HepG2 (cell line): ENCODE measurements around the gene GUSB. TPM values are rescaled to one million over a fixed set of nuclear protein-coding genes. Genes with fewer than 3 reads are reported as not detected.

Source experiments
- CCAR2 ChIP-seq: fragments of 200-400 bp; formaldehyde crosslinking; optimal IDR thresholded peaks from 2 replicates; pipeline ENCODE3; 2018; ENCODE audit warnings: low read depth, mild to moderate bottlenecking, low read length, moderate library complexity
- DMAP1 ChIP-seq: IDR thresholded peaks from 2 replicates; pipeline ENCODE4 v1.6.1; 2016
- FOSL1 ChIP-seq: sonication (generic); formaldehyde crosslinking; IDR thresholded peaks from 2 replicates; pipeline ENCODE4 v1.9.0; 2021; ENCODE audit warnings: missing genetic modification reagents, borderline replicate concordance
- MED13 ChIP-seq: sonication (generic); formaldehyde crosslinking; IDR thresholded peaks from 2 replicates; pipeline ENCODE4 v1.5.0; 2020; ENCODE audit warnings: missing genetic modification reagents
- PAF1 ChIP-seq: IDR thresholded peaks from 2 replicates; pipeline ENCODE4 v1.6.1; 2016; ENCODE audit warnings: missing genetic modification reagents, missing compliant biosample characterization
- RARG ChIP-seq: sonication (generic); formaldehyde crosslinking; IDR thresholded peaks from 2 replicates; pipeline ENCODE4 v1.4.0; 2020; ENCODE audit warnings: low read depth, mild to moderate bottlenecking, missing genetic modification reagents
- ZBTB38 ChIP-seq: sonication (generic); formaldehyde crosslinking; IDR thresholded peaks from 2 replicates; pipeline ENCODE4 v1.5.1; 2020; ENCODE audit warnings: mild to moderate bottlenecking, missing genetic modification reagents
- ZBTB7A ChIP-seq: sonication (generic); formaldehyde crosslinking; IDR thresholded peaks from 2 replicates; pipeline ENCODE4 v1.8.0; 2022; ENCODE audit warnings: mild to moderate bottlenecking, missing genetic modification reagents
- ZFP36L1 ChIP-seq: sonication (generic); formaldehyde crosslinking; IDR thresholded peaks from 2 replicates; pipeline ENCODE4 v1.8.0; 2022; ENCODE audit warnings: mild to moderate bottlenecking, missing genetic modification reagents, moderate library complexity
- ZFP62 ChIP-seq: sonication (generic); formaldehyde crosslinking; IDR thresholded peaks from 2 replicates; pipeline ENCODE4 v1.4.0; 2020; ENCODE audit warnings: missing genetic modification reagents
- ZNF333 ChIP-seq: sonication (generic); formaldehyde crosslinking; IDR thresholded peaks from 2 replicates; pipeline ENCODE4 v1.4.0; 2020; ENCODE audit warnings: mild to moderate bottlenecking, missing genetic modification reagents, borderline replicate concordance
- ZNF615 ChIP-seq: sonication (generic); formaldehyde crosslinking; IDR thresholded peaks from 2 replicates; pipeline ENCODE4 v1.5.0; 2020; ENCODE audit warnings: mild to moderate bottlenecking, missing genetic modification reagents, borderline replicate concordance
- polyA plus RNA-seq, 8 experiments: library from polyadenylated mRNA; depleted of rRNA in 3 of 8; stranded (reverse) in 7 of 8; unstranded in 1 of 8; fragments of >200 nt; fragmentation: Illumina TruSeq in 4 of 8; extraction: Trizol in 4 of 8; gene quantifications; 2 replicates each; pipeline versions ENCODE4 v1.2.1 to v1.2.3, GENCODE V29; 2011 to 2016; ENCODE audit warnings: low read depth in 4 of 8, missing spikeins in 1 of 8, mixed read lengths in 1 of 8; ENCODE audit not compliant: insufficient read depth in 1 of 8
- total RNA-seq, 5 experiments: library from RNA; depleted of rRNA; stranded (reverse); fragments of >200 nt; fragmentation: Illumina TruSeq; extraction: Trizol; gene quantifications; 2 replicates each; pipeline ENCODE4 v1.2.3, GENCODE V29; 2016; ENCODE audit warnings: low read depth in 1 of 5
- TF ChIP-seq, protein P1 (sequence below): sonication (generic); formaldehyde crosslinking; IDR thresholded peaks from 2 replicates; pipeline ENCODE4 v1.5.1; 2020; ENCODE audit warnings: missing genetic modification reagents, mild to moderate bottlenecking, borderline replicate concordance
- TF ChIP-seq, protein P2 (sequence below): sonication (generic); formaldehyde crosslinking; IDR thresholded peaks from 2 replicates; pipeline ENCODE4 v1.4.0; 2020; ENCODE audit warnings: mild to moderate bottlenecking, missing genetic modification reagents
- TF ChIP-seq, protein P3 (sequence below): sonication (generic); formaldehyde crosslinking; IDR thresholded peaks from 2 replicates; pipeline ENCODE4 v1.4.0; 2020; ENCODE audit warnings: mild to moderate bottlenecking, missing genetic modification reagents

GUSB gene
- total and polyA plus RNA-seq, 2 of the 13 experiments (the other 11 are each of a cell fraction or from before 2014, with no cell fraction given): 18.8 to 60.0 TPM

DNA sequence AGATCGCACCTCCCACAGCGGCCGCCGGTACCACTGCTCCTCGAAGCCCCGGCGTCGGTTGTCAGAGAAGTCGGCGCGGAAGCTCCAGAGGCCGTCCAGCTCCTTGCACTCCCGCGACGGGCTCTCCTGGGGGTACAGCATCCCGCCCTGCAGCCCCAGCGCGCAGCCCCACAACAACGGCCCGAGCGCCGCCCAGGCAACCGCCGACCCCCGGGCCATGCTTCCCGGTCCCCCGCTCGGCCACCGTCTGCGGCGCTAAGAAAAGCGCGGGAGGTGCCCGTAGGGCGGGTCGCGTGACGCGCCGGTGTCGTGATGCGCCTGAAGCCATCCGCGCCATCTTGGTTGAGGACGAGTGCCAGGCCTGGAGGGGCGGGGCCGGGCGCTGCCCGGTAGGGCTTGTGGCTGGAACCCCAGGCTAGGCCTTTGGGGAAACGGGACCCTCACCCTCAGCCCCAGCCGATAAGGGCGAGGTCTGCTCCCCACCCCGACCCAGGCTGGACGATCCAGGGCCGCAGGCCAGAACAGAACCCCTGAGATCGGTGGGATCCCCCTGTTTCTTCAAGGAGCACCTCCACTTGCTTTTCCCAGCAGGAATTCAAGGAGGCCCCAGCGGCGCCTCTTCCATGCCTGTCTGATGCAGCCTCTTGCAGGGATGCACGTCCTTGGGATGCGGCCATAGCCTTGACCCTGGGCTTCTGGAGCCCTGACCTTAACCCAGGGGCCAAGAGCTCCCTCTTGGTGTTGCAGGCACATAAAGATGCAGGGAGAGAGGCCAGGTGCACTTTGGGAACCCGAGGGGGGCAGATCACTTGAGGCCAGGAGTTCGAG, at the start of gene GUSB (continued):
- TF ChIP-seq, protein P1, sequence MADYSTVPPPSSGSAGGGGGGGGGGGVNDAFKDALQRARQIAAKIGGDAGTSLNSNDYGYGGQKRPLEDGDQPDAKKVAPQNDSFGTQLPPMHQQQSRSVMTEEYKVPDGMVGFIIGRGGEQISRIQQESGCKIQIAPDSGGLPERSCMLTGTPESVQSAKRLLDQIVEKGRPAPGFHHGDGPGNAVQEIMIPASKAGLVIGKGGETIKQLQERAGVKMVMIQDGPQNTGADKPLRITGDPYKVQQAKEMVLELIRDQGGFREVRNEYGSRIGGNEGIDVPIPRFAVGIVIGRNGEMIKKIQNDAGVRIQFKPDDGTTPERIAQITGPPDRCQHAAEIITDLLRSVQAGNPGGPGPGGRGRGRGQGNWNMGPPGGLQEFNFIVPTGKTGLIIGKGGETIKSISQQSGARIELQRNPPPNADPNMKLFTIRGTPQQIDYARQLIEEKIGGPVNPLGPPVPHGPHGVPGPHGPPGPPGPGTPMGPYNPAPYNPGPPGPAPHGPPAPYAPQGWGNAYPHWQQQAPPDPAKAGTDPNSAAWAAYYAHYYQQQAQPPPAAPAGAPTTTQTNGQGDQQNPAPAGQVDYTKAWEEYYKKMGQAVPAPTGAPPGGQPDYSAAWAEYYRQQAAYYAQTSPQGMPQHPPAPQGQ (CRISPR knock-in tag): no peak; the same call in 1 of the 2 replicates
- TF ChIP-seq PAF1 (CRISPR knock-in tag): no peak
- no peak for TF ChIP-seq ZFP36L1 (CRISPR knock-in tag)
- TF ChIP-seq ZFP62 (CRISPR knock-in tag): 0 out of 2 replicates have a peak, but pooled peaks have one; percentile 75
- TF ChIP-seq RARG (CRISPR knock-in tag): no peak
- TF ChIP-seq ZNF333 (CRISPR knock-in tag): peak; percentile 52; the same call in 1 of the 2 replicates
- TF ChIP-seq, protein P2, sequence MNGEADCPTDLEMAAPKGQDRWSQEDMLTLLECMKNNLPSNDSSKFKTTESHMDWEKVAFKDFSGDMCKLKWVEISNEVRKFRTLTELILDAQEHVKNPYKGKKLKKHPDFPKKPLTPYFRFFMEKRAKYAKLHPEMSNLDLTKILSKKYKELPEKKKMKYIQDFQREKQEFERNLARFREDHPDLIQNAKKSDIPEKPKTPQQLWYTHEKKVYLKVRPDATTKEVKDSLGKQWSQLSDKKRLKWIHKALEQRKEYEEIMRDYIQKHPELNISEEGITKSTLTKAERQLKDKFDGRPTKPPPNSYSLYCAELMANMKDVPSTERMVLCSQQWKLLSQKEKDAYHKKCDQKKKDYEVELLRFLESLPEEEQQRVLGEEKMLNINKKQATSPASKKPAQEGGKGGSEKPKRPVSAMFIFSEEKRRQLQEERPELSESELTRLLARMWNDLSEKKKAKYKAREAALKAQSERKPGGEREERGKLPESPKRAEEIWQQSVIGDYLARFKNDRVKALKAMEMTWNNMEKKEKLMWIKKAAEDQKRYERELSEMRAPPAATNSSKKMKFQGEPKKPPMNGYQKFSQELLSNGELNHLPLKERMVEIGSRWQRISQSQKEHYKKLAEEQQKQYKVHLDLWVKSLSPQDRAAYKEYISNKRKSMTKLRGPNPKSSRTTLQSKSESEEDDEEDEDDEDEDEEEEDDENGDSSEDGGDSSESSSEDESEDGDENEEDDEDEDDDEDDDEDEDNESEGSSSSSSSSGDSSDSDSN: peak; percentile 87
- peak; percentile 85; the same call in 1 of the 2 replicates for TF ChIP-seq MED13 (CRISPR knock-in tag)
- no peak for TF ChIP-seq CCAR2
- TF ChIP-seq ZBTB38: peak; percentile 85
- no peak for TF ChIP-seq ZBTB7A (CRISPR knock-in tag)
- TF ChIP-seq ZNF615 (CRISPR knock-in tag): peak; percentile 98; the same call in 1 of the 2 replicates
- peak; percentile 91 for TF ChIP-seq DMAP1 (CRISPR knock-in tag)
- peak; percentile 45; the same call in 1 of the 2 replicates for TF ChIP-seq FOSL1 (CRISPR knock-in tag)
- TF ChIP-seq, protein P3, sequence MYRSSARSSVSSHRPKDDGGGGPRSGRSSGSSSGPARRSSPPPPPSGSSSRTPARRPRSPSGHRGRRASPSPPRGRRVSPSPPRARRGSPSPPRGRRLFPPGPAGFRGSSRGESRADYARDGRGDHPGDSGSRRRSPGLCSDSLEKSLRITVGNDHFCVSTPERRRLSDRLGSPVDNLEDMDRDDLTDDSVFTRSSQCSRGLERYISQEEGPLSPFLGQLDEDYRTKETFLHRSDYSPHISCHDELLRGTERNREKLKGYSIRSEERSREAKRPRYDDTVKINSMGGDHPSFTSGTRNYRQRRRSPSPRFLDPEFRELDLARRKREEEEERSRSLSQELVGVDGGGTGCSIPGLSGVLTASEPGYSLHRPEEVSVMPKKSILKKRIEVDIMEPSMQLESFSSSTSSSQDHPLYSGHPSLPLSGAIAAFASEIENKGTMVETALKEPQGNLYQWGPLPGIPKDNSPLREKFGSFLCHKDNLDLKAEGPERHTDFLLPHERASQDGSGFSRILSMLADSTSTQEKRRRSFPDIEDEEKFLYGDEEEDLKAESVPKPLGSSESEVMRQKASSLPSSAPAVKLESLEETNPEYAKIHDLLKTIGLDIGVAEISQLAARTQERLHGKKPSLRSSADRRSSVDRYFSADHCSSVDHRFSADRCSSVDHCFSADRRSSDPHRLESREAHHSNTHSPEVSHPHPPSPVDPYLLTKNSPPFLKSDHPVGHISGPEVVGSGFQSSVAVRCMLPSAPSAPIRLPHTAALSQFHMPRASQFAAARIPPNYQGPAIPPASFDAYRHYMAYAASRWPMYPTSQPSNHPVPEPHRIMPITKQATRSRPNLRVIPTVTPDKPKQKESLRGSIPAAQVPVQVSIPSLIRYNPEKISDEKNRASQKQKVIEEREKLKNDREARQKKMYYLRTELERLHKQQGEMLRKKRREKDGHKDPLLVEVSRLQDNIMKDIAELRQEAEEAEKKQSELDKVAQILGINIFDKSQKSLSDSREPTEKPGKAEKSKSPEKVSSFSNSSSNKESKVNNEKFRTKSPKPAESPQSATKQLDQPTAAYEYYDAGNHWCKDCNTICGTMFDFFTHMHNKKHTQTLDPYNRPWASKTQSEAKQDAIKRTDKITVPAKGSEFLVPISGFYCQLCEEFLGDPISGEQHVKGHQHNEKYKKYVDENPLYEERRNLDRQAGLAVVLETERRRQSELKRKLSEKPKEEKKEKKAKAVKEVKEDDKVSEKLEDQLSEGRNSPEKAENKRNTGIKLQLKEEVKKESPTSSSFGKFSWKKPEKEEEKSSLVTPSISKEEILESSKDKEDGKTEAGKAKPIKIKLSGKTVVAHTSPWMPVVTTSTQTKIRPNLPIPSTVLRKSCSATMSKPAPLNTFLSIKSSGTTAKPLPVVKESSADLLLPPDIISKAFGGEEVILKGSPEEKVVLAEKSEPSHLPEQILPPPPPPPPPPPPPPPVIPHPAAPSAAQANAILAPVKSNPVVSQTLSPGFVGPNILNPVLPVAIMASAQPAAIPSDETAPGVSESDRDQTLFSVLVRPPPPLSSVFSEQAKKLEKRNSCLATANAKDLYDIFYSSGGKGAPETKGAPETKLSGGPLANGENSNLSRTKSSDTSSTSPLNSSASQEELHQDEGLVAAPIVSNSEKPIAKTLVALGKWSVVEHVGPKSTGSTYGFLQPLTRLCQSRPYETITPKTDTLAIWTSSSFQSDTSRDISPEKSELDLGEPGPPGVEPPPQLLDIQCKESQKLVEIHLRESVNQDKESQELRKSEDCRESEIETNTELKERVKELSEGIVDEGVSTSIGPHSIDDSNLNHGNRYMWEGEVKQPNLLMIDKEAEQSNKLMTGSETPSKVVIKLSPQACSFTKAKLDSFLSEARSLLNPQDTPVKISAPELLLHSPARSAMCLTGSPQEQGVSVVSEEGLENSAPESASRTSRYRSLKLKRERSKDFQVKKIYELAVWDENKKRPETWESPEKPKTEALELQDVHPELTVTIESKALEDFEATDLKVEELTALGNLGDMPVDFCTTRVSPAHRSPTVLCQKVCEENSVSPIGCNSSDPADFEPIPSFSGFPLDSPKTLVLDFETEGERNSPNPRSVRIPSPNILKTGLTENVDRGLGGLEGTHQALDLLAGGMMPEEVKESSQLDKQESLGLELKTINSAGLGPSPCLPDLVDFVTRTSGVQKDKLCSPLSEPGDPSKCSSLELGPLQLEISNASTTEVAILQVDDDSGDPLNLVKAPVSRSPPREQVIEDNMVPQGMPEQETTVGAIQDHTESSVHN: 0 out of 2 replicates have a peak, but pooled peaks have one; percentile 57
